ENCODE results near the gene PCDH11Y. TPM values are rescaled to one million over a fixed set of nuclear protein-coding genes. Genes with fewer than 3 reads are reported as not detected.
A peak's percentile ranks its signal among the peaks of the same experiment; 100 is the strongest.
"Not testable (repeated sequence)": the region's sequence is repeated elsewhere in the genome, so short reads cannot be mapped to it uniquely, and the experiment has no call there.

Gene PCDH11Y
- total RNA-seq (2022) (not detected in 2 replicates), Bru-seq, nascent RNA (percentile 0 among the genes with signal in this experiment), BruChase-seq, experiment 1, labeled RNA remaining after a 2-hour chase (percentile 0 among the genes with signal in this experiment), BruChase-seq, experiment 2, labeled RNA remaining after a 6-hour chase (percentile 0 among the genes with signal in this experiment)
- long read RNA-seq: 0 reads

DNA sequence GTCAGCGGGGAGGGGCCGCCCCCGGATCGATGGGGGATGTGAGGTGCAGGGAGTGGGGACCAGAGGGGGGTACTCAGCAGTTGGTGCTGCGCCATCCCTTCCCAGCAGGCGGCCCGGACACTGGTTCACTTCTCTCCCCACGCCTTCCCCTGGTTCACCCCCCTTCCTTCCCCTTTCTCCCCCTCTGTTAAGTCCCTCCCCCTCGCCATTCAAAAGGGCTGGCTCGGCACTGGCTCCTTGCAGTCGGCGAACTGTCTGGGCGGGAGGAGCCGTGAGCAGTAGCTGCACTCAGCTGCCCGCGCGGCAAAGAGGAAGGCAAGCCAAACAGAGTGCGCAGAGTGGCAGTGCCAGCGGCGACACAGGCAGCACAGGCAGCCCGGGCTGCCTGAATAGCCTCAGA lies at the start of gene PCDH11Y:
Gene PCDH11Y (plus strand): TSS at position 240 of the 400 bp plus-strand sequence. CDS start 56,804 bp downstream, outside the sequence.
- DNase-seq; H3K36me3 ChIP-seq (ENCODE audit: control insufficient read depth, insufficient read depth, low read length); intact Hi-C loops (cut with micrococcal nuclease; ENCODE audit: unreplicated experiment); H3K27me3 ChIP-seq (replicated peaks; ENCODE audit: control insufficient read depth, insufficient read depth, low read length); H3K9me3 Mint-ChIP-seq (ENCODE audit: unreplicated experiment); H3K4me1 Mint-ChIP-seq (ENCODE audit: low read depth, unreplicated experiment); H3K36me3 Mint-ChIP-seq (ENCODE audit: insufficient read depth, unreplicated experiment); H3K4me3 ChIP-seq (ENCODE audit: low read depth, low read length); H3K27me3 Mint-ChIP-seq (ENCODE audit: insufficient read depth, unreplicated experiment); H3K4me1 ChIP-seq; H3K4me3 Mint-ChIP-seq (ENCODE audit: unreplicated experiment); H3K27ac Mint-ChIP-seq (ENCODE audit: unreplicated experiment); POLR2A ChIA-PET; BruUV-seq (replicated peaks); CTCF ChIA-PET; H3K9me3 ChIP-seq: not testable (repeated sequence)

DNA sequence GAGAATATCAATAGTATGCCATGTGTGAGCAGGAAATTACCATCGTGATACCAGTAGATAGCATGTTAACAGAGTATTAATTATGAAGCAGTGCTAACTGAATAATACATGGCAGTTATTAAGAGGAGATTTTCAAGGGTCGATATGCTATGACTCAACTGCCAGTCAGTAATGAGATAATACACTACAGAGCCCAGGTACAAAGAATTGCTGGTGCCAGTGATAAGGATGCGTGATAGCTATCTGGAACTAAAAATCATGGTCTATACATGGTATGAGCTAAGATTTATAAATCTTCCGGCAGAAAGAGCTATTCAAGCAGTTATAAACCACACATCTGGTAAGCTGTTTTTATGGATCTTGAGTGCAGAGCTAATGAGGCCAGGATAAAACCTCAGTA lies 32.2 kb upstream of the PCDH11Y start:
- BruUV-seq (replicated peaks); H3K9me3 Mint-ChIP-seq (ENCODE audit: unreplicated experiment); DNase-seq; CTCF ChIA-PET; H3K27ac Mint-ChIP-seq (ENCODE audit: unreplicated experiment); H3K4me1 ChIP-seq; H3K4me3 Mint-ChIP-seq (ENCODE audit: unreplicated experiment); POLR2A ChIA-PET; H3K4me3 ChIP-seq (ENCODE audit: low read depth, low read length); H3K9me3 ChIP-seq; H3K36me3 Mint-ChIP-seq (ENCODE audit: insufficient read depth, unreplicated experiment); H3K27me3 ChIP-seq (replicated peaks; ENCODE audit: control insufficient read depth, insufficient read depth, low read length); H3K4me1 Mint-ChIP-seq (ENCODE audit: low read depth, unreplicated experiment); H3K36me3 ChIP-seq (ENCODE audit: control insufficient read depth, insufficient read depth, low read length); intact Hi-C loops (cut with micrococcal nuclease; ENCODE audit: unreplicated experiment); H3K27me3 Mint-ChIP-seq (ENCODE audit: insufficient read depth, unreplicated experiment): not testable (repeated sequence)

DNA sequence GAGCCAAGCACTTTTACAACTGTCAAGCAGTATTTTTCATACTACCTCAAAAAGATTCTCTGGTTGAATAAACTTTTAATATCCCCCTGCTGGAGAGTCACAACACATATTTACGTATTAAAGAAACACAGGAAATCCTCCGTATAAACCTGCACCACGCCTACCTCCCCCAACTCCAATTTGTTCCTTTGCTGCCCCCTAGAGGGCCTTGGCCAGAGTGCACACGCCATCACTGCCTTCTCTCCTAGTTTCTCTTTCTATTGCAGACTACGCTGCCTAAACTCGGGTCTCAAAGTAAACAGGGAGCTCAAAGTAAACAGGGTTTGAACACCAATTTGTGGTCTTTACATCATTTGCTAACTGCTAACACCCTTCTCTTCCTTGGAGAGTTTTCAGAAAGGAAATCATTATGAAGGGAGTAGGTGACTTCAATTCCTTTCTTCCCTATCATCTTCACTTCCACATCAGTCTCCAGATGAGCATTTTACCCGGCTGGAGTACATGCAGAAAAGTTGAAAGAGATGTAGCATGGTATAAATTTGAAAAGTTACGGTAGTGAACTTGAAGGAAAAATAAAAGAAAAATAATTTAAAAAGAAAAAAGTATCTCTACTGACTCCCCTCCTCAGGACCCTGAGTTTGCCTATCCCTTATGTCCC lies 8.2 kb upstream of the PCDH11Y start:
- H3K4me1 Mint-ChIP-seq (ENCODE audit: low read depth, unreplicated experiment); H3K9me3 ChIP-seq; H3K4me1 ChIP-seq; H3K9me3 Mint-ChIP-seq (ENCODE audit: unreplicated experiment); POLR2A ChIA-PET; H3K27me3 ChIP-seq (replicated peaks; ENCODE audit: control insufficient read depth, insufficient read depth, low read length); DNase-seq; H3K27me3 Mint-ChIP-seq (ENCODE audit: insufficient read depth, unreplicated experiment); intact Hi-C loops (cut with micrococcal nuclease; ENCODE audit: unreplicated experiment); H3K36me3 Mint-ChIP-seq (ENCODE audit: insufficient read depth, unreplicated experiment); BruUV-seq (replicated peaks); H3K27ac Mint-ChIP-seq (ENCODE audit: unreplicated experiment); H3K4me3 Mint-ChIP-seq (ENCODE audit: unreplicated experiment); H3K4me3 ChIP-seq (ENCODE audit: low read depth, low read length); H3K36me3 ChIP-seq (ENCODE audit: control insufficient read depth, insufficient read depth, low read length); CTCF ChIA-PET: not testable (repeated sequence)

- BruUV-seq (replicated peaks); H3K27me3 ChIP-seq (replicated peaks; ENCODE audit: control insufficient read depth, insufficient read depth, low read length); H3K36me3 Mint-ChIP-seq (ENCODE audit: insufficient read depth, unreplicated experiment); intact Hi-C loops (cut with micrococcal nuclease; ENCODE audit: unreplicated experiment); H3K27ac Mint-ChIP-seq (ENCODE audit: unreplicated experiment); H3K4me3 ChIP-seq (ENCODE audit: low read depth, low read length); H3K4me1 Mint-ChIP-seq (ENCODE audit: low read depth, unreplicated experiment); H3K4me1 ChIP-seq; H3K36me3 ChIP-seq (ENCODE audit: control insufficient read depth, insufficient read depth, low read length); H3K9me3 Mint-ChIP-seq (ENCODE audit: unreplicated experiment); DNase-seq; H3K27me3 Mint-ChIP-seq (ENCODE audit: insufficient read depth, unreplicated experiment); H3K9me3 ChIP-seq; H3K4me3 Mint-ChIP-seq (ENCODE audit: unreplicated experiment); CTCF ChIA-PET; POLR2A ChIA-PET: not testable (repeated sequence)
Observed at GRCh38 chrY:4994892-4995291, 5.2 kb upstream of the PCDH11Y start.

DNA sequence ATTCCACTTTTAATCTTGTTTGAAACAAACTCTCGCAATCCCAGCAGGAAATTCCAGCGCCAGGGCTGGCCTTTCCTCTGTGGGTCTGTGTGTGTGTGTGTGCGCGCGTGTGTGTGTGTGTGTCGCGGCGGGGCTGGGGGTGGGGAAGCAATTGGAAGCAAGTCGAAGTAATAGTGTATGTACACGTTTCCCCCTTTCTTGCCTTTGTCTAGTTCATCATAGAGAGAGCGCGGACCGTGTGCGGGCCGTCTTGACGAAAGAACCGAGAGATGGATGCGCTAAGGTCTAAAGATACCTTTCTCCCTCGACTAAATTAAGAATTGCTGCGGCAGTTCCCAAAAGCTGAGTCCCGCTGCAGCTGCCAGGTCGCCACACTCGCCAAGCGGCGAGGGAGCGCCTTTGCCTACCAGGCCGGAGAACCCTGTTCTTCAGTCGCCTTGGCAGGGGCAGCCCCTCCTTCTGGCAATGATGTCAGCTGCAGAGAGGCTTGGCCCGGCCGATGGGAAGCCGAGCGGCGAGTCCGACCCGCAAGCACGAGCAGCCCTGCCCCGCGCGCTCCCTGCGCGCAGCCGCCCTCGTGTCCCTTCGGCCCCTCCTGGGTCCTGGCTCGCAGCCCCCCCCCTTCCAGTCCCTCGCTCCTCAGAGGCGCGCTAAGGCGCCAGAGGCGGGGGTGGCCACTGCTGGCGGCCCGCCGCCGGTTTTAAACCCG lies 2.5 kb downstream of the PCDH11Y start:
- intact Hi-C loops (cut with micrococcal nuclease; ENCODE audit: unreplicated experiment); H3K27me3 ChIP-seq (replicated peaks; ENCODE audit: control insufficient read depth, insufficient read depth, low read length); H3K4me3 Mint-ChIP-seq (ENCODE audit: unreplicated experiment); H3K27me3 Mint-ChIP-seq (ENCODE audit: insufficient read depth, unreplicated experiment); H3K4me1 ChIP-seq; H3K4me3 ChIP-seq (ENCODE audit: low read depth, low read length); H3K9me3 Mint-ChIP-seq (ENCODE audit: unreplicated experiment); BruUV-seq (replicated peaks); H3K27ac Mint-ChIP-seq (ENCODE audit: unreplicated experiment); DNase-seq; POLR2A ChIA-PET; H3K4me1 Mint-ChIP-seq (ENCODE audit: low read depth, unreplicated experiment); CTCF ChIA-PET; H3K9me3 ChIP-seq; H3K36me3 Mint-ChIP-seq (ENCODE audit: insufficient read depth, unreplicated experiment); H3K36me3 ChIP-seq (ENCODE audit: control insufficient read depth, insufficient read depth, low read length): not testable (repeated sequence)

DNA sequence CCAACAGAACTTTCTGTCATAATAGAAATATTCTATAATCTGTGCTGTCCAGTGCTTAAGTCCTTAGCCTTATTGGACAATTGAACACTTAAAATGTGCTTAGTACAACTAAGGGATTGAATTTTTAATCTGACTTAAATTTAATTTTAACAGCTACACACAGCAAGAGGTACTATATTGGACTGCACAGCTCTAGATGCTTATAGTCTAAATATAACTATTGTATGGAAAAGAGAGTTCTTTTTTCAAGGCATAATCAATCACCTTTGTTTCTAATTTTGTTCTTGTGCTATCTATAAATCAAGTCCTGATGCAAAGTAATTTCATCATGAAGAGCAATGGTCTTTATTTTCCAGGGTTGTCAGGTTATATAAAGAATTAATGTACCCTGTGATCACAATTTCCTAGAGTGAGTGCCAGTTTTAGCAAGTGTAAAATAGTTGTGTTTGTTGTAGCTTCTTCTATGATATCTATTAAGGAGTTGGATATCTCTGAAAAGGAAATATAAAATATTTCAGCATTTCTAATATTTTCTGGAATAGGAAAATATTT lies 39.0 kb downstream of the PCDH11Y start:
- CTCF ChIA-PET; H3K4me3 ChIP-seq (ENCODE audit: low read depth, low read length); H3K27me3 Mint-ChIP-seq (ENCODE audit: insufficient read depth, unreplicated experiment): not testable (repeated sequence)

DNA sequence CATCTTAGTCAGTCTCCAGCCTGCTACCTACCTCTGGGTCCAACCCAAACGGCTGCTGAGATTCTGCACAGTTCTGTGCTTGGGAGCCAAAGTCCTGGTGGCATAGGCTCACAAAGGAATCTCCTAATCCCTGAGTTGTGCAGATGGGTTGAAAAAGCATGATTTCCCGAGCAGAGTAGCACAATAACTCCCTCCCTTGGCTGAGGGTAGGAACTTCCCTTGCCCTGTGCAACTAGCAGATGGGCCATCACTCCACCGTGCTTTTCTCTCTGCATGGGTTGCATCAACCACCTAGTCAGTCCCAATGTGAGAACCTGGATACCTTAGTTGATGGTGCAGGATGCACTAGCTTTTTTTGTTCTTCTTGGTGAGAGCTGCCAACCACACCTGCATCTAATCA lies 82.9 kb downstream of the PCDH11Y start:
- H3K4me3 Mint-ChIP-seq (ENCODE audit: unreplicated experiment); CTCF ChIA-PET; H3K27ac Mint-ChIP-seq (ENCODE audit: unreplicated experiment); BruUV-seq (replicated peaks); H3K4me1 ChIP-seq; H3K4me3 ChIP-seq (ENCODE audit: low read depth, low read length); H3K36me3 ChIP-seq (ENCODE audit: control insufficient read depth, insufficient read depth, low read length); H3K9me3 ChIP-seq; H3K4me1 Mint-ChIP-seq (ENCODE audit: low read depth, unreplicated experiment); H3K27me3 Mint-ChIP-seq (ENCODE audit: insufficient read depth, unreplicated experiment); POLR2A ChIA-PET; H3K27me3 ChIP-seq (replicated peaks; ENCODE audit: control insufficient read depth, insufficient read depth, low read length); DNase-seq; H3K36me3 Mint-ChIP-seq (ENCODE audit: insufficient read depth, unreplicated experiment); H3K9me3 Mint-ChIP-seq (ENCODE audit: unreplicated experiment); intact Hi-C loops (cut with micrococcal nuclease; ENCODE audit: unreplicated experiment): not testable (repeated sequence)

More for the DNA sequence above, 39.0 kb downstream of the PCDH11Y start:
- H3K36me3 ChIP-seq (ENCODE audit: control insufficient read depth, insufficient read depth, low read length); H3K9me3 ChIP-seq; H3K4me1 ChIP-seq; H3K36me3 Mint-ChIP-seq (ENCODE audit: insufficient read depth, unreplicated experiment); H3K27me3 ChIP-seq (replicated peaks; ENCODE audit: control insufficient read depth, insufficient read depth, low read length); H3K27ac Mint-ChIP-seq (ENCODE audit: unreplicated experiment); H3K4me3 Mint-ChIP-seq (ENCODE audit: unreplicated experiment); DNase-seq; BruUV-seq (replicated peaks); POLR2A ChIA-PET; H3K4me1 Mint-ChIP-seq (ENCODE audit: low read depth, unreplicated experiment); H3K9me3 Mint-ChIP-seq (ENCODE audit: unreplicated experiment); intact Hi-C loops (cut with micrococcal nuclease; ENCODE audit: unreplicated experiment): not testable (repeated sequence)
